Stomach smooth muscle (tissue), 2 donors: ENCODE data around the gene PKD2L1.

Source experiments
- H3K27ac ChIP-seq: one replicate; pipeline ENCODE4 v1.7.0; 2013; ENCODE audit warnings: mild to moderate bottlenecking, low read length, inconsistent platforms
- H3K27me3 ChIP-seq, 2 donors: one replicate each; pipeline ENCODE4 v1.7.0; 2013; ENCODE audit warnings: low read length in 2 of 2; ENCODE audit not compliant: insufficient read depth in 2 of 2, control insufficient read depth in 1 of 2
- H3K36me3 ChIP-seq, 2 donors: one replicate each; pipeline ENCODE4 v1.7.0; 2013; ENCODE audit warnings: low read length in 2 of 2; ENCODE audit not compliant: control insufficient read depth in 2 of 2, insufficient read depth in 2 of 2
- H3K4me1 ChIP-seq: one replicate; pipeline ENCODE4 v1.7.0; 2013; ENCODE audit warnings: low read length; ENCODE audit not compliant: control insufficient read depth, insufficient read depth
- H3K4me3 ChIP-seq, 2 donors: one replicate each; pipeline ENCODE4 v1.7.0; 2013; ENCODE audit warnings: low read length in 2 of 2
- H3K9ac ChIP-seq, 2 donors: one replicate each; pipeline ENCODE4 v1.7.0; 2013; ENCODE audit warnings: low read length in 2 of 2, mild to moderate bottlenecking in 1 of 2
- H3K9me3 ChIP-seq, 2 donors: one replicate each; pipeline ENCODE4 v1.7.0; 2013; ENCODE audit warnings: low read length in 2 of 2; ENCODE audit not compliant: control insufficient read depth in 2 of 2
- donor health status: healthy.
- donor health status: Pancreatic carcinoma.

Gene PKD2L1

GRCh38 chr10:100333106-100333505, 3.1 kb upstream of the PKD2L1 start:
- peaks cover 20% of the 10 kb centered on the region in 2 donors for H3K27me3 ChIP-seq
- H3K9ac ChIP-seq, result no peak overlapping the region
- no peak overlapping the region for H3K4me3 ChIP-seq
- H3K27ac ChIP-seq, result no peak overlapping the region
- H3K9me3 ChIP-seq, result no peaks in the 10 kb centered on the region
- H3K36me3 ChIP-seq, result no peaks in the 10 kb centered on the region
- H3K4me1 ChIP-seq, result no peaks in the 10 kb centered on the region

GRCh38 chr10:100328198-100328597, 1.8 kb downstream of the PKD2L1 start:
- H3K27ac ChIP-seq, result no peak overlapping the region
- no peaks in the 10 kb centered on the region for H3K36me3 ChIP-seq
- H3K9me3 ChIP-seq, result no peaks in the 10 kb centered on the region
- no peak overlapping the region for H3K4me3 ChIP-seq
- H3K4me1 ChIP-seq, result no peaks in the 10 kb centered on the region
- peaks cover 15 to 20% of the 10 kb centered on the region in 2 donors for H3K27me3 ChIP-seq
- H3K9ac ChIP-seq, result no peak overlapping the region

GRCh38 chr10:100327718-100328009, 2.4 kb downstream of the PKD2L1 start:
- H3K9ac ChIP-seq, result no peak overlapping the region
- H3K4me3 ChIP-seq, result no peak overlapping the region
- H3K4me1 ChIP-seq, result no peaks in the 10 kb centered on the region
- H3K9me3 ChIP-seq, result no peaks in the 10 kb centered on the region
- H3K27me3 ChIP-seq, result peaks cover 12 to 20% of the 10 kb centered on the region in 2 donors
- H3K27ac ChIP-seq, result no peak overlapping the region
- no peaks in the 10 kb centered on the region for H3K36me3 ChIP-seq

- peaks cover 12 to 20% of the 10 kb centered on the region in 2 donors for H3K27me3 ChIP-seq
- H3K27ac ChIP-seq, result no peak overlapping the region
- no peaks in the 10 kb centered on the region for H3K9me3 ChIP-seq
- H3K9ac ChIP-seq, result no peak overlapping the region
- H3K4me3 ChIP-seq, result no peak overlapping the region
- no peaks in the 10 kb centered on the region for H3K4me1 ChIP-seq
- H3K36me3 ChIP-seq, result no peaks in the 10 kb centered on the region
Measured at GRCh38 chr10:100327007-100327717, 2.9 kb downstream of the PKD2L1 start.

- H3K4me3 ChIP-seq, result no peak overlapping the region
Measured at GRCh38 chr10:100325158-100325557, 4.9 kb downstream of the PKD2L1 start.

GRCh38 chr10:100319707-100320402, 10.2 kb downstream of the PKD2L1 start:
- Histone ChIP-seq H3K9ac (no peak overlapping the region), H3K4me3 (no peak overlapping the region), H3K27ac (no peak overlapping the region), H3K4me1 (no peaks in the 10 kb centered on the region), H3K27me3 (peaks cover 0 to 14% of the 10 kb centered on the region in 2 donors), H3K9me3 (no peaks in the 10 kb centered on the region), H3K36me3 (no peaks in the 10 kb centered on the region)

More at GRCh38 chr10:100325158-100325557, 4.9 kb downstream of the PKD2L1 start:
- Histone ChIP-seq H3K27ac (no peak overlapping the region), H3K27me3 (peaks cover 2 to 3% of the 10 kb centered on the region in 2 donors), H3K36me3 (no peaks in the 10 kb centered on the region), H3K9ac (no peak overlapping the region), H3K4me1 (no peaks in the 10 kb centered on the region), H3K9me3 (no peaks in the 10 kb centered on the region)

GRCh38 chr10:100318207-100318606, 11.8 kb downstream of the PKD2L1 start:
- Histone ChIP-seq H3K9me3 (no peaks in the 10 kb centered on the region), H3K36me3 (no peaks in the 10 kb centered on the region), H3K9ac (no peak overlapping the region), H3K4me3 (no peak overlapping the region), H3K27ac (no peak overlapping the region), H3K27me3 (peaks cover 0 to 22% of the 10 kb centered on the region in 2 donors), H3K4me1 (no peaks in the 10 kb centered on the region)

GRCh38 chr10:100315615-100316014, 14.4 kb downstream of the PKD2L1 start:
- Histone ChIP-seq H3K36me3 (no peaks in the 10 kb centered on the region), H3K9ac (no peak overlapping the region), H3K9me3 (no peaks in the 10 kb centered on the region), H3K27me3 (peaks cover 0 to 29% of the 10 kb centered on the region in 2 donors), H3K27ac (no peak overlapping the region), H3K4me3 (no peak overlapping the region), H3K4me1 (no peaks in the 10 kb centered on the region)

- Histone ChIP-seq H3K4me1 (no peaks in the 10 kb centered on the region), H3K4me3 (no peak overlapping the region), H3K27me3 (peaks cover 0 to 21% of the 10 kb centered on the region in 2 donors), H3K9me3 (no peaks in the 10 kb centered on the region), H3K9ac (no peak overlapping the region), H3K27ac (no peak overlapping the region), H3K36me3 (no peaks in the 10 kb centered on the region)
Measured at GRCh38 chr10:100311298-100311697, 18.7 kb downstream of the PKD2L1 start.

GRCh38 chr10:100307684-100308083, 22.3 kb downstream of the PKD2L1 start:
- H3K36me3 ChIP-seq, result no peaks in the 10 kb centered on the region

GRCh38 chr10:100306861-100307260, 23.2 kb downstream of the PKD2L1 start:
- Histone ChIP-seq H3K9me3 (no peaks in the 10 kb centered on the region), H3K27me3 (peaks cover 9 to 19% of the 10 kb centered on the region in 2 donors)

More at GRCh38 chr10:100307684-100308083, 22.3 kb downstream of the PKD2L1 start:
- no peaks in the 10 kb centered on the region for H3K4me1 ChIP-seq
- no peak overlapping the region for H3K4me3 ChIP-seq
- H3K9ac ChIP-seq, result no peak overlapping the region
- H3K27ac ChIP-seq, result no peak overlapping the region
- peaks cover 8 to 20% of the 10 kb centered on the region in 2 donors for H3K27me3 ChIP-seq
- no peaks in the 10 kb centered on the region for H3K9me3 ChIP-seq

More at GRCh38 chr10:100306861-100307260, 23.2 kb downstream of the PKD2L1 start:
- no peak overlapping the region for H3K9ac ChIP-seq
- H3K27ac ChIP-seq, result no peak overlapping the region
- no peaks in the 10 kb centered on the region for H3K4me1 ChIP-seq
- H3K36me3 ChIP-seq, result no peaks in the 10 kb centered on the region
- H3K4me3 ChIP-seq, result no peak overlapping the region
